ENCODE data around the gene GATAD2A. TPM values are rescaled to one million over a fixed set of nuclear protein-coding genes. Genes with fewer than 3 reads are reported as not detected.

Gene GATAD2A
- total and polyA plus RNA-seq, 10 of the 15 experiments (the other 5 are each of a cell fraction or from before 2014, with no cell fraction given): 2.6 to 173 (median 32.0) TPM

DNA sequence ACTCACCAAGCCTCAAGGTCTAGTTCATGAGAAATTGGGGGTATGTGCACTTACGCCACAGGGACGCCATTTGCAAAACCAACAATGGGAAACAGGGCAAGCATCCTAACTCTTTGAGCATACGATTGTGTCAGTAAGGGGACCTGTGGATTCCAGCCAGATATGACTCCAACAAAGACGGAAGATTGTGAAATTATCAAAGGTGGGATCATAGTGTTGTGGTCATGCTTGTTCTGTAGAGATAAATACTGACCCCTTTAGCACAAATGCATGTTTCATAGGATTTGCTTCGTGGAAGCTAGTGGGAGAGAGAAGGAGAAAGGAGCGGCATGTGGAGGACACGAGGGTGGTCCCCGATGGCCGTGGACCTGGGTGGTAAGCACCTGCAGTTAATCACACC, 37.8 kb downstream of the GATAD2A start:
- H3K27ac ChIP-seq (ENCODE audit: control insufficient read depth, insufficient read depth): no peak overlapping the region
- SMC1A ChIA-PET (ENCODE audit: uncharacterized antibody, unreplicated experiment): interaction anchor here (0.6 to 4.8 kb wide), 7 partner anchors 9 to 174 kb away, joined by 3 to 21 read pairs (median 4); partner anchors contain the start of gene GATAD2A
- H4K20me1 ChIP-seq (ENCODE audit: control insufficient read depth, insufficient read depth): peaks cover 5% of the 10 kb centered on the region; the same call in 1 of the 2 replicates

More for the DNA sequence above, 37.8 kb downstream of the GATAD2A start:
- no peak overlapping the region for H2AFZ ChIP-seq (ENCODE audit: control insufficient read depth, low read depth, low read length)
- FAIRE-seq (no peak), DNase-seq (ENCODE audit: low read depth, low spot score) (no peak), ATAC-seq (no peak)
- no peak overlapping the region for H3K9ac ChIP-seq (ENCODE audit: control insufficient read depth, insufficient read depth, low read length)
- H3K9me3 ChIP-seq (replicated peaks; ENCODE audit: control insufficient read depth, insufficient read depth, low read length): peaks cover 5% of the 10 kb centered on the region; the same call in 2 of the 3 replicates
- no TSS peak for BruUV-seq (replicated peaks)
- H3K79me2 ChIP-seq (ENCODE audit: control insufficient read depth, insufficient read depth, low read length): peaks cover 72% of the 10 kb centered on the region
- ChIA-PET POLR2A (interaction anchor here (0.5 to 2.7 kb wide), 7 partner anchors 16 to 77 kb away, joined by 3 to 7 read pairs (median 3); partner anchors contain the start of gene GATAD2A), RAD21 (ENCODE audit: unreplicated experiment) (interaction anchor here (1.5 to 1.7 kb wide), 2 partner anchors 55 to 58 kb away, joined by 3 to 5 read pairs; no protein-coding TSS in a partner anchor), CTCF (interaction anchor here (0.8 to 1.8 kb wide), 3 partner anchors 36 to 49 kb away, joined by 3 to 5 read pairs (median 5); no protein-coding TSS in a partner anchor)
- H3K4me1 ChIP-seq (ENCODE audit: control insufficient read depth, insufficient read depth, low read length): peaks cover 48% of the 10 kb centered on the region
- WGBS (ENCODE audit: insufficient coverage, insufficient replicate concordance, low lambda C conversion rate, missing lambda C conversion rate): 98% methylated on average over 9 of the region's 9 CpGs
- intact Hi-C loops (cut with micrococcal nuclease; ENCODE audit: unreplicated experiment): no loop called here
- TF ChIP-seq KAT2A (conservative IDR thresholded peaks at IDR 0.05; ENCODE audit: control insufficient read depth, low read depth, low read length) (no peak), NR2F1 (conservative IDR thresholded peaks at IDR 0.05) (no peak), ZSCAN29 (IDR thresholded peaks at IDR 0.05) (no peak), KDM1A (IDR thresholded peaks at IDR 0.05; ENCODE audit: borderline replicate concordance) (no peak), PAX5 (IDR thresholded peaks at IDR 0.05; ENCODE audit: borderline replicate concordance, low read depth, low read length) (no peak), SMARCA5 (IDR thresholded peaks at IDR 0.05) (no peak), SMC3 (IDR thresholded peaks at IDR 0.05; ENCODE audit: borderline replicate concordance, low read length) (no peak)
- TF ChIP-seq, protein P1, sequence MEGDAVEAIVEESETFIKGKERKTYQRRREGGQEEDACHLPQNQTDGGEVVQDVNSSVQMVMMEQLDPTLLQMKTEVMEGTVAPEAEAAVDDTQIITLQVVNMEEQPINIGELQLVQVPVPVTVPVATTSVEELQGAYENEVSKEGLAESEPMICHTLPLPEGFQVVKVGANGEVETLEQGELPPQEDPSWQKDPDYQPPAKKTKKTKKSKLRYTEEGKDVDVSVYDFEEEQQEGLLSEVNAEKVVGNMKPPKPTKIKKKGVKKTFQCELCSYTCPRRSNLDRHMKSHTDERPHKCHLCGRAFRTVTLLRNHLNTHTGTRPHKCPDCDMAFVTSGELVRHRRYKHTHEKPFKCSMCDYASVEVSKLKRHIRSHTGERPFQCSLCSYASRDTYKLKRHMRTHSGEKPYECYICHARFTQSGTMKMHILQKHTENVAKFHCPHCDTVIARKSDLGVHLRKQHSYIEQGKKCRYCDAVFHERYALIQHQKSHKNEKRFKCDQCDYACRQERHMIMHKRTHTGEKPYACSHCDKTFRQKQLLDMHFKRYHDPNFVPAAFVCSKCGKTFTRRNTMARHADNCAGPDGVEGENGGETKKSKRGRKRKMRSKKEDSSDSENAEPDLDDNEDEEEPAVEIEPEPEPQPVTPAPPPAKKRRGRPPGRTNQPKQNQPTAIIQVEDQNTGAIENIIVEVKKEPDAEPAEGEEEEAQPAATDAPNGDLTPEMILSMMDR (IDR thresholded peaks at IDR 0.05 in 2 of 3, conservative IDR thresholded peaks at IDR 0.05 in 1 of 3; ENCODE audit: control insufficient read depth in 2 of 3, extremely low read depth in 1 of 3, insufficient read depth in 1 of 3, low read depth in 3 of 3, low read length in 3 of 3): no peak
- H3K4me3 ChIP-seq: 0 out of 2 replicates have a peak overlapping the region, but pooled peaks have one; percentile 3
- peak overlapping the region; percentile 30; the same call in 1 of the 2 replicates for H3K4me2 ChIP-seq (ENCODE audit: control insufficient read depth, insufficient read depth)
- in situ Hi-C loops (cut with MboI): no loop called here
- H3K27me3 ChIP-seq (replicated peaks in 1 of 2; ENCODE audit: control insufficient read depth in 2 of 2, insufficient read depth in 2 of 2, low read length in 1 of 2): no peaks in the 10 kb centered on the region
- H3K36me3 ChIP-seq (ENCODE audit: control insufficient read depth in 2 of 2, insufficient read depth in 2 of 2, low read length in 1 of 2): peaks cover 7 to 15% of the 10 kb centered on the region in 2 experiments

All from GM12878 (cell line).